GM23248 (cell line): ENCODE results near the gene GSX1. TPM values are rescaled to one million over a fixed set of nuclear protein-coding genes. Genes with fewer than 3 reads are reported as not detected.

ENCODE experiments used
- DNase-seq: peaks from one replicate; pipeline ENCODE4 v3.0.0-alpha.2; 2015
- H2AFZ ChIP-seq: fragments of 200-600 bp; sonication (generic); 2 replicates; pipeline ENCODE4 v1.6.1; 2016; ENCODE audit warnings: antibody characterized with exemption
- H3F3A ChIP-seq: fragments of 200-600 bp; sonication (generic); 2 replicates; pipeline ENCODE4 v1.6.1; 2016; ENCODE audit warnings: mild to moderate bottlenecking, antibody characterized with exemption, mixed run types; ENCODE audit not compliant: insufficient read depth
- H3K27ac ChIP-seq: fragments of 200-600 bp; sonication (generic); 2 replicates; pipeline ENCODE4 v1.5.1; 2016; ENCODE audit warnings: mild to moderate bottlenecking
- H3K27me3 ChIP-seq: fragments of 200-600 bp; sonication (generic); replicated peaks from 2 replicates; pipeline ENCODE4 v1.6.1; 2016; ENCODE audit warnings: mild to moderate bottlenecking; ENCODE audit not compliant: insufficient read depth
- H3K36me3 ChIP-seq: fragments of 200-600 bp; sonication (generic); 2 replicates; pipeline ENCODE4 v1.6.1; 2016; ENCODE audit warnings: low read depth, mild to moderate bottlenecking
- H3K4me1 ChIP-seq: fragments of 200-600 bp; sonication (generic); 2 replicates; pipeline ENCODE4 v1.6.1; 2016; ENCODE audit warnings: mild to moderate bottlenecking; ENCODE audit not compliant: insufficient read depth
- H3K4me2 ChIP-seq: fragments of 200-600 bp; sonication (generic); one replicate; pipeline ENCODE4 v1.6.1; 2016; ENCODE audit warnings: mild to moderate bottlenecking; ENCODE audit not compliant: unreplicated experiment
- H3K4me3 ChIP-seq: fragments of 200-600 bp; sonication (generic); 2 replicates; pipeline ENCODE4 v1.5.1; 2016; ENCODE audit warnings: mild to moderate bottlenecking
- H3K79me2 ChIP-seq: fragments of 200-600 bp; sonication (generic); 2 replicates; pipeline ENCODE4 v1.6.1; 2016; ENCODE audit warnings: mild to moderate bottlenecking; ENCODE audit not compliant: insufficient read depth
- H3K9ac ChIP-seq: fragments of 200-600 bp; sonication (generic); 2 replicates; pipeline ENCODE4 v1.6.1; 2016; ENCODE audit warnings: mild to moderate bottlenecking
- H3K9me2 ChIP-seq: fragments of 200-600 bp; sonication (generic); 2 replicates; pipeline ENCODE4 v1.6.1; 2016; ENCODE audit warnings: mixed run types, mild to moderate bottlenecking, moderate library complexity; ENCODE audit not compliant: insufficient read depth
- H3K9me3 ChIP-seq: fragments of 200-600 bp; sonication (generic); one replicate; pipeline ENCODE4 v1.6.1; 2017; ENCODE audit warnings: low read depth
- H4K20me1 ChIP-seq: fragments of 200-600 bp; sonication (generic); 2 replicates; pipeline ENCODE4 v1.6.0; 2016; ENCODE audit not compliant: insufficient read depth
- EZH2 ChIP-seq: fragments of 200-600 bp; sonication (generic); IDR thresholded peaks from 2 replicates; pipeline ENCODE4 v1.6.1; 2018; ENCODE audit warnings: antibody characterized with exemption, mild to moderate bottlenecking; ENCODE audit not compliant: insufficient read depth, poor library complexity, severe bottlenecking
- EZH2phosphoT487 ChIP-seq: fragments of 200-600 bp; sonication (generic); IDR thresholded peaks from 2 replicates; pipeline ENCODE4 v1.6.1; 2018; ENCODE audit warnings: antibody characterized with exemption, moderate library complexity, mild to moderate bottlenecking, low read depth; ENCODE audit not compliant: insufficient read depth
- WGBS, 2 experiments: methylation state at CpG; one replicate each; pipeline ENCODE4 v1.1.6; 2015 to 2017; ENCODE audit warnings: low lambda C conversion rate in 2 of 2, low coverage in 1 of 2; ENCODE audit errors: missing lambda C conversion rate in 2 of 2; 5-methylcytosine and 5-hydroxymethylcytosine counted together
- in situ Hi-C: fragments of 300-500 bp; cut with MboI; formaldehyde crosslinking; loops from 2 replicates; pipeline ENCODE4 v1.15.0; 2020
- polyA plus RNA-seq: library from polyadenylated mRNA; unstranded; fragments of >200 nt; fragmentation: Nextera tagmentation; extraction: Ambion mirVana; gene quantifications from 2 replicates; pipeline ENCODE4 v1.2.1, GENCODE V29; 2016
- total RNA-seq: library from RNA; depleted of rRNA; stranded (reverse); fragments of >200 nt; shearing (Covaris generic); gene quantifications from 2 replicates; pipeline ENCODE4 v1.2.3, GENCODE V29; 2014

Gene GSX1
- total and polyA plus RNA-seq, 2 experiments from 2014 or later: not detected

GRCh38 chr13:27788271-27788670 lies 4.0 kb upstream of the GSX1 start:
- no peak overlapping the region for H2AFZ ChIP-seq

GRCh38 chr13:27789153-27789494 lies 3.2 kb upstream of the GSX1 start:
- Histone ChIP-seq H3K4me1 (no peaks in the 10 kb centered on the region), H2AFZ (no peak overlapping the region), H3K9me2 (no peaks in the 10 kb centered on the region), H3K27ac (no peak overlapping the region), H3K79me2 (no peaks in the 10 kb centered on the region), H3K9me3 (no peaks in the 10 kb centered on the region), H3K9ac (no peak overlapping the region), H4K20me1 (no peaks in the 10 kb centered on the region), H3K36me3 (no peaks in the 10 kb centered on the region), H3K4me2 (no peak overlapping the region), H3F3A (no peaks in the 10 kb centered on the region), H3K4me3 (no peak overlapping the region), H3K27me3 (peaks cover 60% of the 10 kb centered on the region)
- in situ Hi-C loops: no loop called here
- no peak for DNase-seq
- 5 to 9% methylated on average over 6 of the region's 6 CpGs for WGBS, 2 experiments
- TF ChIP-seq EZH2phosphoT487 (no peak), EZH2 (peak; percentile 65)

More at GRCh38 chr13:27788271-27788670, 4.0 kb upstream of the GSX1 start:
- no peaks in the 10 kb centered on the region for H4K20me1 ChIP-seq
- H3F3A ChIP-seq: no peaks in the 10 kb centered on the region
- H3K27me3 ChIP-seq: peaks cover 52% of the 10 kb centered on the region
- no peak overlapping the region for H3K4me3 ChIP-seq
- H3K9ac ChIP-seq: no peak overlapping the region
- no peak overlapping the region for H3K27ac ChIP-seq
- no peak for DNase-seq
- in situ Hi-C loops: no loop called here
- no peaks in the 10 kb centered on the region for H3K9me2 ChIP-seq
- no peaks in the 10 kb centered on the region for H3K4me1 ChIP-seq
- no peaks in the 10 kb centered on the region for H3K36me3 ChIP-seq
- H3K9me3 ChIP-seq: no peaks in the 10 kb centered on the region
- H3K4me2 ChIP-seq: no peak overlapping the region
- H3K79me2 ChIP-seq: no peaks in the 10 kb centered on the region
- no peak for TF ChIP-seq EZH2
- TF ChIP-seq EZH2phosphoT487: no peak
- 0% methylated on average over 1 of the region's 1 CpG for WGBS, 2 experiments

- H2AFZ ChIP-seq: no peak overlapping the region
- DNase-seq: no peak
- no peak overlapping the region for H3K27ac ChIP-seq
- H3F3A ChIP-seq: no peaks in the 10 kb centered on the region
- in situ Hi-C loops: no loop called here
- TF ChIP-seq EZH2: peak; percentile 96
- peak; percentile 87 for TF ChIP-seq EZH2phosphoT487
- H3K9ac ChIP-seq: no peak overlapping the region
- 2 to 3% methylated on average over 27 to 35 of the region's 55 CpGs for WGBS, 2 experiments
- no peaks in the 10 kb centered on the region for H3K9me2 ChIP-seq
- H3K4me1 ChIP-seq: no peaks in the 10 kb centered on the region
- no peak overlapping the region for H3K4me3 ChIP-seq
- no peaks in the 10 kb centered on the region for H3K79me2 ChIP-seq
- H3K27me3 ChIP-seq: peaks cover 66% of the 10 kb centered on the region
- no peak overlapping the region for H3K4me2 ChIP-seq
- H3K9me3 ChIP-seq: no peaks in the 10 kb centered on the region
- no peaks in the 10 kb centered on the region for H3K36me3 ChIP-seq
- no peaks in the 10 kb centered on the region for H4K20me1 ChIP-seq
Measured at GRCh38 chr13:27789495-27790303, 2.6 kb upstream of the GSX1 start.

- H3K9ac ChIP-seq: no peak overlapping the region
- no peak for DNase-seq
- in situ Hi-C loops: no loop called here
- H2AFZ ChIP-seq: no peak overlapping the region
- TF ChIP-seq EZH2 (no peak), EZH2phosphoT487 (no peak)
- no peaks in the 10 kb centered on the region for H3K79me2 ChIP-seq
- peaks cover 74% of the 10 kb centered on the region for H3K27me3 ChIP-seq
- no peak overlapping the region for H3K27ac ChIP-seq
- H3K9me2 ChIP-seq: no peaks in the 10 kb centered on the region
- H3K9me3 ChIP-seq: no peaks in the 10 kb centered on the region
- H4K20me1 ChIP-seq: no peaks in the 10 kb centered on the region
- H3K36me3 ChIP-seq: no peaks in the 10 kb centered on the region
- H3K4me1 ChIP-seq: no peaks in the 10 kb centered on the region
- no peak overlapping the region for H3K4me3 ChIP-seq
- H3F3A ChIP-seq: no peaks in the 10 kb centered on the region
- WGBS, 2 experiments: 6 to 7% methylated on average over 11 to 23 of the region's 23 CpGs
- H3K4me2 ChIP-seq: no peak overlapping the region
Measured at GRCh38 chr13:27790523-27790922, 1.8 kb upstream of the GSX1 start.
